ENCODE results near the gene PTPN21.

GRCh38 chr14:88597601-88598000 lies 42.8 kb upstream of the PTPN21 start:
- no peak for TF ChIP-seq CTCF (IDR thresholded peaks at IDR 0.05)
- TF ChIP-seq POLR2A (IDR thresholded peaks at IDR 0.05): no peak

Measured in uterus (tissue), 2 donors.